SK-N-SH (cell line): ENCODE data around the gene ANKRD10. TPM values are rescaled to one million over a fixed set of nuclear protein-coding genes. Genes with fewer than 3 reads are reported as not detected.

Source experiments
- CTCF ChIA-PET: fragments of 300-600, 350-600 bp; formaldehyde crosslinking; extraction: SDS; loops from one replicate; lab custom pipeline; 2021; lab: Yijun Ruan, JAX
- POLR2A ChIA-PET: fragments of 350-600 bp; sonication (Branson Sonifier 250); formaldehyde crosslinking; extraction: SDS; loops from one replicate; lab custom pipeline; 2020; ENCODE audit warnings: antibody characterized with exemption, inconsistent platforms; lab: Yijun Ruan, JAX
- DNase-seq: peaks from one replicate; pipeline ENCODE4 v3.0.0; 2012
- H2AFZ ChIP-seq: fragments of 200-600 bp; sonication (generic); 2 replicates; pipeline ENCODE4 v1.8.1; 2016; ENCODE audit warnings: antibody characterized with exemption, mild to moderate bottlenecking, low read depth
- H3F3A ChIP-seq: fragments of 200-600 bp; sonication (generic); replicated peaks from 2 replicates; pipeline ENCODE3; 2016; ENCODE audit warnings: antibody characterized with exemption, mild to moderate bottlenecking; ENCODE audit not compliant: insufficient read depth
- H3K27ac ChIP-seq, 2 experiments: fragments of 200-500 bp in 1 of 2; fragments of 200-600 bp in 1 of 2; sonication (Bioruptor generic) in 1 of 2; sonication (generic), shearing (Covaris generic) in 1 of 2; 2 replicates each; pipeline versions ENCODE4 v1.5.1 to v1.6.1; 2014 to 2016; ENCODE audit warnings: low read depth in 2 of 2, inconsistent platforms in 1 of 2, low read length in 1 of 2, mild to moderate bottlenecking in 1 of 2, mixed read lengths in 1 of 2
- H3K27me3 ChIP-seq: fragments of 200-600 bp; sonication (generic), shearing (Covaris generic); 2 replicates; pipeline ENCODE4 v1.6.1; 2016; ENCODE audit warnings: mixed run types; ENCODE audit not compliant: insufficient read depth
- H3K36me3 ChIP-seq, 2 experiments: fragments of 200-500 bp in 1 of 2; fragments of 200-600 bp in 1 of 2; sonication (Bioruptor generic) in 1 of 2; sonication (generic) in 1 of 2; replicated peaks in 1 of 2; 2 replicates each; pipeline versions ENCODE3 to v1.5.1; 2014 to 2016; ENCODE audit warnings: low read length in 1 of 2, mild to moderate bottlenecking in 1 of 2; ENCODE audit not compliant: insufficient read depth in 2 of 2, control insufficient read depth in 1 of 2
- H3K4me1 ChIP-seq, 2 experiments: fragments of 200-500 bp in 1 of 2; fragments of 200-600 bp in 1 of 2; sonication (Bioruptor generic) in 1 of 2; sonication (generic), shearing (Covaris generic) in 1 of 2; 2 replicates each; pipeline versions ENCODE4 v1.5.1 to v1.6.1; 2014 to 2016; ENCODE audit warnings: low read depth in 1 of 2, low read length in 1 of 2, mixed run types in 1 of 2; ENCODE audit not compliant: insufficient read depth in 2 of 2, control insufficient read depth in 1 of 2
- H3K4me2 ChIP-seq: fragments of 200-600 bp; sonication (generic), shearing (Covaris generic); 2 replicates; pipeline ENCODE4 v1.6.1; 2017; ENCODE audit warnings: mixed run types
- H3K4me3 ChIP-seq, 2 experiments: fragments of 200-500 bp in 1 of 2; fragments of 200-600 bp in 1 of 2; sonication (Bioruptor generic) in 1 of 2; sonication (generic), shearing (Covaris generic) in 1 of 2; 2 replicates each; pipeline versions ENCODE4 v1.5.1 to v1.8.1; 2014 to 2016; ENCODE audit warnings: low read depth in 2 of 2, inconsistent platforms in 1 of 2, low read length in 1 of 2, mild to moderate bottlenecking in 1 of 2, mixed read lengths in 1 of 2, moderate library complexity in 1 of 2
- H3K79me2 ChIP-seq: fragments of 200-600 bp; sonication (generic); 2 replicates; pipeline ENCODE4 v1.8.1; 2017; ENCODE audit warnings: mild to moderate bottlenecking; ENCODE audit not compliant: insufficient read depth
- H3K9ac ChIP-seq: fragments of 200-600 bp; sonication (generic); 2 replicates; pipeline ENCODE4 v1.6.1; 2017; ENCODE audit warnings: mixed run types
- H3K9me2 ChIP-seq: fragments of 200-600 bp; sonication (generic); 2 replicates; pipeline ENCODE4 v1.6.1; 2017; ENCODE audit warnings: mixed run types
- H3K9me3 ChIP-seq: fragments of 200-600 bp; sonication (generic); 2 replicates; pipeline ENCODE4 v1.6.1; 2017; ENCODE audit warnings: mixed run types, mild to moderate bottlenecking, moderate library complexity
- H4K20me1 ChIP-seq: fragments of 200-600 bp; sonication (generic); 2 replicates; pipeline ENCODE4 v1.6.1; 2017; ENCODE audit warnings: mild to moderate bottlenecking, mixed run types; ENCODE audit not compliant: insufficient read depth
- MAX ChIP-seq: IDR thresholded peaks from 2 replicates; pipeline ENCODE4 v1.4.0; 2012; ENCODE audit warnings: low read depth
- NRF1 ChIP-seq: IDR thresholded peaks from 2 replicates; pipeline ENCODE4 v1.6.1; 2012; ENCODE audit warnings: low read depth, mild to moderate bottlenecking, low read length
- RAD21 ChIP-seq: IDR thresholded peaks from 2 replicates; pipeline ENCODE4 v1.6.1; 2012; ENCODE audit warnings: mild to moderate bottlenecking, low read length
- SIN3A ChIP-seq: IDR thresholded peaks from 2 replicates; pipeline ENCODE4 v1.6.1; 2012; ENCODE audit warnings: low read depth, mild to moderate bottlenecking, low read length, moderate library complexity, borderline replicate concordance
- SMC3 ChIP-seq: IDR thresholded peaks from 2 replicates; pipeline ENCODE4 v1.6.1; 2012; ENCODE audit warnings: low read depth, low read length, improper control_type of control experiment
- TAF1 ChIP-seq: IDR thresholded peaks from 2 replicates; pipeline ENCODE4 v1.6.1; 2012; ENCODE audit warnings: low read depth, mild to moderate bottlenecking, low read length, moderate library complexity, borderline replicate concordance
- TCF12 ChIP-seq: IDR thresholded peaks from 2 replicates; pipeline ENCODE4 v1.4.0; 2012
- USF2 ChIP-seq: fragments of 150-350 bp; IDR thresholded peaks from 2 replicates; pipeline ENCODE4 v1.6.1; 2017; ENCODE audit warnings: antibody characterized with exemption, low read length, low read depth, borderline replicate concordance
- WGBS: methylation state at CpG from one replicate; pipeline ENCODE4 v1.1.6; 2017; ENCODE audit warnings: low lambda C conversion rate; 5-methylcytosine and 5-hydroxymethylcytosine counted together
- polyA plus RNA-seq, 3 experiments: library from polyadenylated mRNA; depleted of rRNA; stranded (reverse); fragments of >200 nt; gene quantifications; 2 replicates each; pipeline ENCODE4 v1.2.3, GENCODE V29; 2012
- TF ChIP-seq, protein P1 (sequence below): fragments of 200-600 bp; sonication (generic); IDR thresholded peaks from 2 replicates; pipeline ENCODE4 v1.6.1; 2017; ENCODE audit warnings: antibody characterized with exemption, mild to moderate bottlenecking, moderate library complexity

The ANKRD10 gene
- polyA plus RNA-seq, 1 of the 3 experiments (the other 2 are of a cell fraction), result 53.2 TPM

GRCh38 chr13:110944968-110945927, 30.4 kb upstream of the ANKRD10 start:
- H3K79me2 ChIP-seq, result no peaks in the 10 kb centered on the region
- H3K27ac ChIP-seq, result no peak overlapping the region
- no peaks in the 10 kb centered on the region for H3F3A ChIP-seq
- POLR2A ChIA-PET, result no interaction called here
- no peaks in the 10 kb centered on the region for H3K9me2 ChIP-seq
- H3K27me3 ChIP-seq, result no peaks in the 10 kb centered on the region
- CTCF ChIA-PET, result interaction anchor here (0.9 to 1.2 kb wide), 2 partner anchors 262 to 281 kb away, joined by 3 read pairs; no protein-coding TSS in a partner anchor
- no peaks in the 10 kb centered on the region for H3K36me3 ChIP-seq
- TF ChIP-seq USF2 (no peak), TAF1 (no peak), MAX (no peak), NRF1 (no peak), SIN3A (no peak)
- TF ChIP-seq, protein P1, sequence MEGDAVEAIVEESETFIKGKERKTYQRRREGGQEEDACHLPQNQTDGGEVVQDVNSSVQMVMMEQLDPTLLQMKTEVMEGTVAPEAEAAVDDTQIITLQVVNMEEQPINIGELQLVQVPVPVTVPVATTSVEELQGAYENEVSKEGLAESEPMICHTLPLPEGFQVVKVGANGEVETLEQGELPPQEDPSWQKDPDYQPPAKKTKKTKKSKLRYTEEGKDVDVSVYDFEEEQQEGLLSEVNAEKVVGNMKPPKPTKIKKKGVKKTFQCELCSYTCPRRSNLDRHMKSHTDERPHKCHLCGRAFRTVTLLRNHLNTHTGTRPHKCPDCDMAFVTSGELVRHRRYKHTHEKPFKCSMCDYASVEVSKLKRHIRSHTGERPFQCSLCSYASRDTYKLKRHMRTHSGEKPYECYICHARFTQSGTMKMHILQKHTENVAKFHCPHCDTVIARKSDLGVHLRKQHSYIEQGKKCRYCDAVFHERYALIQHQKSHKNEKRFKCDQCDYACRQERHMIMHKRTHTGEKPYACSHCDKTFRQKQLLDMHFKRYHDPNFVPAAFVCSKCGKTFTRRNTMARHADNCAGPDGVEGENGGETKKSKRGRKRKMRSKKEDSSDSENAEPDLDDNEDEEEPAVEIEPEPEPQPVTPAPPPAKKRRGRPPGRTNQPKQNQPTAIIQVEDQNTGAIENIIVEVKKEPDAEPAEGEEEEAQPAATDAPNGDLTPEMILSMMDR, result no peak
- no peak overlapping the region for H3K9ac ChIP-seq
- H3K4me3 ChIP-seq, result no peak overlapping the region
- no peaks in the 10 kb centered on the region for H3K9me3 ChIP-seq
- no peaks in the 10 kb centered on the region for H4K20me1 ChIP-seq
- no peak overlapping the region for H2AFZ ChIP-seq
- no peak for DNase-seq
- WGBS, result 89% methylated on average over 21 of the region's 24 CpGs
- H3K4me2 ChIP-seq, result no peak overlapping the region
- no peaks in the 10 kb centered on the region for H3K4me1 ChIP-seq

- Histone ChIP-seq H3K9me3 (no peaks in the 10 kb centered on the region), H3K27me3 (no peaks in the 10 kb centered on the region; the same call in 1 of the 2 replicates), H2AFZ (0 out of 2 replicates have a peak overlapping the region, but pooled peaks have one; percentile 2), H3K27ac (no peak overlapping the region), H3K9me2 (no peaks in the 10 kb centered on the region), H3K4me3 (peak overlapping the region in 1 of 2 experiments; percentile 37; a peak in 1 of 4 replicates), H4K20me1 (no peaks in the 10 kb centered on the region), H3K36me3 (no peaks in the 10 kb centered on the region), H3F3A (no peaks in the 10 kb centered on the region), H3K4me1 (no peaks in the 10 kb centered on the region), H3K79me2 (no peaks in the 10 kb centered on the region), H3K9ac (no peak overlapping the region), H3K4me2 (no peak overlapping the region)
- DNase-seq, result peak; percentile 51
- POLR2A ChIA-PET, result no interaction called here
- 51% methylated on average over 8 of the region's 8 CpGs for WGBS
- no peak for TF ChIP-seq TCF12
- TF ChIP-seq, protein P1, result peak; percentile 60
- TF ChIP-seq SMC3, result peak; percentile 62
- peak; percentile 69 for TF ChIP-seq RAD21
- CTCF ChIA-PET, result interaction anchor here (0.5 to 1.2 kb wide), 6 partner anchors 14 to 282 kb away, joined by 3 to 4 read pairs (median 3); no protein-coding TSS in a partner anchor
Observed at GRCh38 chr13:110944121-110944967, 29.5 kb upstream of the ANKRD10 start.
